HCT116 (cell line): ENCODE data around the gene PRKCZ. TPM values are rescaled to one million over a fixed set of nuclear protein-coding genes. Genes with fewer than 3 reads are reported as not detected.

Experiments used
- ATAC-seq: fragments of 200-7000 bp; cut with Tn5 transposase; 2 replicates; pipeline ENCODE4 v1.9.1; 2020; ENCODE audit warnings: mild to moderate bottlenecking, moderate library complexity
- BruUV-seq: library from RNA; stranded (reverse); fragments of 400-500 nt; replicated peaks from 2 replicates; lab custom pipeline; 2021; lab: Mats Ljungman, UMichigan
- CTCF ChIA-PET: fragments of 300-600 bp; sonication (Branson Sonifier 250); formaldehyde crosslinking; loops from one replicate; lab custom pipeline; 2021; ENCODE audit warnings: antibody characterized with exemption; lab: Charles Lee
- POLR2A ChIA-PET: fragments of 300-600, 350-600 bp; sonication (Branson Sonifier 250); formaldehyde crosslinking; loops from one replicate; lab custom pipeline; 2021; ENCODE audit warnings: antibody characterized with exemption; lab: Charles Lee
- RAD21 ChIA-PET, 2 experiments: fragments of 300-600 bp; sonication (Branson Sonifier 250); formaldehyde crosslinking; loops; one replicate each; lab custom pipeline; 2023; ENCODE audit warnings: low total read pairs in 2 of 2; ENCODE audit not compliant: uncharacterized antibody in 2 of 2, unreplicated experiment in 2 of 2, low non-redundant PET in 1 of 2; lab: Charles Lee
- DNase-seq: peaks from one replicate; pipeline ENCODE4 v3.0.0-alpha.2; 2010; ENCODE audit warnings: low read depth, low spot score
- H2AFZ ChIP-seq: fragments of 200-600 bp; shearing (Covaris generic), sonication (generic); 2 replicates; pipeline ENCODE4 v1.6.1; 2017; ENCODE audit warnings: low read depth, mixed run types, mixed read lengths, antibody characterized with exemption, low read length; ENCODE audit not compliant: poor library complexity, severe bottlenecking
- H3K27ac ChIP-seq: 2 replicates; pipeline ENCODE4 v1.5.1; 2012; ENCODE audit warnings: low read depth, low read length
- H3K27me3 ChIP-seq: fragments of 200-600 bp; sonication (generic); 2 replicates; pipeline ENCODE4 v1.6.1; 2016; ENCODE audit warnings: mixed run types, low read length, mixed read lengths; ENCODE audit not compliant: insufficient read depth
- H3K36me3 ChIP-seq, 2 experiments: fragments of 200-500 bp in 1 of 2; fragments of 200-600 bp in 1 of 2; sonication (Bioruptor generic) in 1 of 2; sonication (generic) in 1 of 2; 2 replicates each; pipeline versions ENCODE4 v1.5.1 to v1.6.1; 2014 to 2016; ENCODE audit warnings: low read length in 2 of 2, inconsistent platforms in 1 of 2, mixed read lengths in 1 of 2, mixed run types in 1 of 2; ENCODE audit not compliant: insufficient read depth in 2 of 2, control insufficient read depth in 1 of 2
- H3K4me1 ChIP-seq, 2 experiments: fragments of 200-600 bp in 1 of 2; sonication (generic) in 1 of 2; 2 replicates each; pipeline versions ENCODE4 v1.5.1 to v1.6.1; 2012 to 2017; ENCODE audit warnings: low read length in 2 of 2, inconsistent platforms in 1 of 2, mild to moderate bottlenecking in 1 of 2, mixed read lengths in 1 of 2, mixed run types in 1 of 2, moderate library complexity in 1 of 2; ENCODE audit not compliant: insufficient read depth in 2 of 2, control insufficient read depth in 1 of 2
- H3K4me2 ChIP-seq: fragments of 200-600 bp; sonication (generic); 2 replicates; pipeline ENCODE4 v1.6.1; 2017; ENCODE audit warnings: mixed run types, low read length, mixed read lengths
- H3K4me3 ChIP-seq, 2 experiments: fragments of 200-600 bp in 1 of 2; sonication (generic) in 1 of 2; replicated peaks in 1 of 2; 2 replicates each; pipeline ENCODE4 v1.5.1; 2011 to 2016; ENCODE audit warnings: low read length in 2 of 2, control low read depth in 1 of 2, low read depth in 1 of 2, mild to moderate bottlenecking in 1 of 2, mixed read lengths in 1 of 2, mixed run types in 1 of 2
- H3K79me2 ChIP-seq: fragments of 200-600 bp; sonication (generic); 2 replicates; pipeline ENCODE4 v1.6.1; 2017; ENCODE audit warnings: mild to moderate bottlenecking, mixed run types, low read length, moderate library complexity, mixed read lengths; ENCODE audit not compliant: insufficient read depth
- H3K9ac ChIP-seq: fragments of 200-600 bp; sonication (generic); 2 replicates; pipeline ENCODE4 v1.6.1; 2016; ENCODE audit warnings: low read length, mixed read lengths
- H3K9me2 ChIP-seq: fragments of 200-600 bp; sonication (generic), shearing (Covaris generic); 2 replicates; pipeline ENCODE4 v1.6.1; 2017; ENCODE audit warnings: mixed run types, mild to moderate bottlenecking, moderate library complexity; ENCODE audit not compliant: insufficient read depth
- H3K9me3 ChIP-seq, 2 experiments: fragments of 200-500 bp in 1 of 2; fragments of 200-600 bp in 1 of 2; sonication (Bioruptor generic) in 1 of 2; sonication (generic) in 1 of 2; 2 replicates each; pipeline ENCODE4 v1.6.1; 2014 to 2017; ENCODE audit warnings: low read length in 2 of 2, mixed read lengths in 2 of 2, inconsistent platforms in 1 of 2, low read depth in 1 of 2, mild to moderate bottlenecking in 1 of 2, mixed run types in 1 of 2, moderate library complexity in 1 of 2; ENCODE audit not compliant: control insufficient read depth in 1 of 2, insufficient read depth in 1 of 2
- H4K20me1 ChIP-seq: fragments of 200-600 bp; sonication (generic), shearing (Covaris generic); 2 replicates; pipeline ENCODE4 v1.6.1; 2017; ENCODE audit warnings: mixed run types, mild to moderate bottlenecking, moderate library complexity; ENCODE audit not compliant: insufficient read depth
- CEBPB ChIP-seq: IDR thresholded peaks from 2 replicates; pipeline ENCODE4 v1.6.1; 2012; ENCODE audit warnings: low read depth
- EZH2 ChIP-seq: fragments of 200-600 bp; sonication (generic); IDR thresholded peaks from 2 replicates; pipeline ENCODE4 v1.6.1; 2017; ENCODE audit warnings: antibody characterized with exemption, mixed run types
- FOSL1 ChIP-seq: IDR thresholded peaks from 2 replicates; pipeline ENCODE4 v1.6.1; 2012; ENCODE audit warnings: low read depth
- POLR2A ChIP-seq: IDR thresholded peaks from 2 replicates; pipeline ENCODE4 v1.7.0; 2011; ENCODE audit warnings: borderline replicate concordance; ENCODE audit not compliant: insufficient read depth, insufficient read length; ENCODE audit errors: extremely low read depth
- SRF ChIP-seq: IDR thresholded peaks from 2 replicates; pipeline ENCODE4 v1.6.1; 2012; ENCODE audit warnings: low read depth
- TCF7L2 ChIP-seq: IDR thresholded peaks from 2 replicates; pipeline ENCODE4 v1.7.0; 2011; ENCODE audit warnings: borderline replicate concordance, inconsistent platforms; ENCODE audit not compliant: insufficient read depth, insufficient read length; ENCODE audit errors: extremely low read depth
- intact Hi-C: fragments of 100-400 bp; cut with micrococcal nuclease; formaldehyde crosslinking; loops from 2 replicates; pipeline ENCODE4 v1.10.0; 2022
- total RNA-seq: library from RNA; stranded (reverse); gene quantifications from one replicate; pipeline ENCODE4 v1.2.1, GENCODE V29; 2021; ENCODE audit not compliant: unreplicated experiment
- TF ChIP-seq, protein P1 (sequence below): IDR thresholded peaks from 2 replicates; pipeline ENCODE4 v1.6.1; 2012

PRKCZ gene
- total RNA-seq, 1 experiment from 2014 or later: 46.8 TPM

GRCh38 chr1:2148691-2149090, 98.5 kb downstream of the PRKCZ start:
- Histone ChIP-seq H2AFZ (no peak overlapping the region), H3K79me2 (no peaks in the 10 kb centered on the region), H3K9me2 (no peaks in the 10 kb centered on the region), H3K4me1 (no peaks in the 10 kb centered on the region), H3K9me3 (no peaks in the 10 kb centered on the region)
- CTCF ChIA-PET: no interaction called here
- intact Hi-C loops: no loop called here
- TF ChIP-seq EZH2: no peak
- no peak for TF ChIP-seq CEBPB
- no peak for TF ChIP-seq SRF
- TF ChIP-seq, all 23 proteins: peak for 0
- no peak overlapping the region for H3K4me3 ChIP-seq
- ChIA-PET RAD21 (no interaction called here), POLR2A (no interaction called here)
- no peak overlapping the region for H3K27ac ChIP-seq
- no TSS peak for BruUV-seq
- no peaks in the 10 kb centered on the region for H4K20me1 ChIP-seq
- H3K27me3 ChIP-seq: no peaks in the 10 kb centered on the region
- DNase-seq: no peak
- no peak overlapping the region for H3K9ac ChIP-seq
- peaks cover 7 to 8% of the 10 kb centered on the region in 2 experiments; a peak in 3 of 4 replicates for H3K36me3 ChIP-seq
- H3K4me2 ChIP-seq: no peak overlapping the region
- no peak for ATAC-seq

DNA sequence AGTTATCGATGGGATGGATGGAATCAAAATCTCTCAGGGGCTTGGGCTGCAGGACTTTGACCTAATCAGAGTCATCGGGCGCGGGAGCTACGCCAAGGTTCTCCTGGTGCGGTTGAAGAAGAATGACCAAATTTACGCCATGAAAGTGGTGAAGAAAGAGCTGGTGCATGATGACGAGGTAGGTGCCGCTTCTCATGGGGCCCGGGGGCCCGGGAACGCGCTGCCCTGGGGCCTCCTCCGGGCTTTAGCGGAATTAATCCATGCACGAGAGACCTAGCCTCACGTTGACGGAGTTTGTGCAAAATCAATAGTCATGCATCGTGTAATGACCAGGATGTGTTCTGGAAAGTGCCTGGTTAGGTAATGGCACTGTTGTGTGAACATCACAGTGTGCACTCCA, 100.6 kb downstream of the PRKCZ start:
- Histone ChIP-seq H3K4me2 (no peak overlapping the region), H3K9me3 (peaks cover 0 to 4% of the 10 kb centered on the region in 2 experiments; a peak in 1 of 4 replicates), H3K4me3 (no peak overlapping the region), H3K9ac (no peak overlapping the region), H3K4me1 (no peaks in the 10 kb centered on the region), H2AFZ (no peak overlapping the region), H3K27ac (no peak overlapping the region), H3K79me2 (no peaks in the 10 kb centered on the region), H3K9me2 (no peaks in the 10 kb centered on the region), H3K36me3 (peaks cover 7 to 8% of the 10 kb centered on the region in 2 experiments; a peak in 3 of 4 replicates), H4K20me1 (no peaks in the 10 kb centered on the region), H3K27me3 (no peaks in the 10 kb centered on the region)
- intact Hi-C loops: no loop called here
- TF ChIP-seq EZH2: no peak
- TF ChIP-seq FOSL1: no peak
- no peak for TF ChIP-seq POLR2A
- no peak for TF ChIP-seq TCF7L2
- TF ChIP-seq, protein P1, sequence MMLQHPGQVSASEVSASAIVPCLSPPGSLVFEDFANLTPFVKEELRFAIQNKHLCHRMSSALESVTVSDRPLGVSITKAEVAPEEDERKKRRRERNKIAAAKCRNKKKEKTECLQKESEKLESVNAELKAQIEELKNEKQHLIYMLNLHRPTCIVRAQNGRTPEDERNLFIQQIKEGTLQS: no peak
- ChIA-PET POLR2A (no interaction called here), CTCF (interaction anchor here (1.9 kb wide), 1 partner anchor 11 kb away, joined by 8 read pairs; no protein-coding TSS in a partner anchor), RAD21 (no interaction called here)
- DNase-seq: no peak
- BruUV-seq: no TSS peak
- no peak for ATAC-seq
